ENCODE data around the gene ZNF613.
"Not testable (repeated sequence)": the region's sequence is repeated elsewhere in the genome, so short reads cannot be mapped to it uniquely, and the experiment has no call there.

Gene ZNF613

DNA sequence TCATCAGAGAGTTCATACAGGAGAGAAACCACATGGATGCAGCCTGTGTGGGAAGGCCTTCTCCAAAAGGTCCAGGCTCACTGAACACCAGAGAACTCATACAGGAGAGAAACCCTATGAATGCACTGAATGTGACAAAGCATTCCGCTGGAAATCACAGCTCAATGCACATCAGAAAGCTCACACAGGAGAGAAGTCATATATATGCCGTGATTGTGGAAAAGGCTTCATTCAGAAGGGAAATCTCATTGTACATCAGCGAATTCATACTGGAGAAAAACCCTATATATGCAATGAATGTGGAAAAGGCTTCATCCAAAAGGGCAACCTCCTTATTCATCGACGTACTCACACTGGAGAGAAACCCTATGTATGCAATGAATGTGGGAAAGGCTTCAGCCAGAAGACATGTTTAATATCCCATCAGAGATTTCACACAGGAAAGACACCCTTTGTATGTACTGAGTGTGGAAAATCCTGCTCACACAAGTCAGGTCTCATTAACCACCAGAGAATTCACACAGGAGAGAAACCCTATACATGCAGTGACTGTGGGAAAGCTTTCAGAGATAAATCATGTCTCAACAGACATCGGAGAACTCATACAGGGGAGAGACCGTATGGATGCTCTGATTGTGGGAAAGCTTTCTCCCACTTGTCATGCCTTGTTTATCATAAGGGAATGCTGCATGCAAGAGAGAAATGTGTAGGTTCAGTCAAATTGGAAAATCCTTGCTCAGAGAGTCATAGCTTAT is 17.7 kb downstream of the ZNF613 start:
- DNase-seq, result no peak

DNA sequence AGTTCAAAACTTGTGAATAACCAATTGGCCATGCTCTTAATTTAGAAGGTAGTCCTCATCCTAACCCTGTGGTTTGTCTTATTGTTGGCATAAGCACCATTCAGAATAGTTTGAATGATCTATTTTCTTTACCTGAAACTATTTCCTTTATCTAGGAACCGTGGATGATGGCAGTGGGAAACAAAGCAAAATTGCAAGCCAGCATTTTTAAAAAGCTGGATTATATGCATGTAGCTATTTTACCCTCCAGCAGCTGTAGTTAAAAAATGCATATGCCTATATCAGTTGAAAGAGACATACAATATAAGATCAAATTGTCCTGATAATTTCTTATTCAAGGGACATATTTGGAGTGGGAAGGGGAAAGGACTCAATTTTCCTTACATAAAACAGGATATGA is 19.3 kb downstream of the ZNF613 start:
- no peak for DNase-seq

DNA sequence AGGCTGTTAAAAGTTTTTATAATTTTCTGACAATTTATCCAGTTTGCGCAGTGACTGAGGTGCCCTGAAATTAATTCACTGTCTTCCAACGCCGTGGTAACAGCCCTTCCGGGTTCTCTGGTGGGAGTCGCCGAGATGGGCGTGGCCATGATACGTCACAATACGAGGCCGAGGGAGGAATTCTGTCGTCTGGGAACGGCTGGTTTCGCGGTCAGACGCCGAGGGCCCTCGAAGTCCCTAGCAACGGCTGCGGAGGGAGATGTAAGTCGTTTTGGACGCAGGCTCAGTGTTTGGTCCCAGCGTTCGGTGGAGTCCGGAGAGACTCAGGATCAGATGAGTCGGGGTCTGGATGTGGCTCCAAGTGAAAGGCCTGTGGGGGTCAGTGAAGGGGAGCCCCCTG is 21.7 kb downstream of the ZNF613 start:
- DNase-seq, result no peak

DNA sequence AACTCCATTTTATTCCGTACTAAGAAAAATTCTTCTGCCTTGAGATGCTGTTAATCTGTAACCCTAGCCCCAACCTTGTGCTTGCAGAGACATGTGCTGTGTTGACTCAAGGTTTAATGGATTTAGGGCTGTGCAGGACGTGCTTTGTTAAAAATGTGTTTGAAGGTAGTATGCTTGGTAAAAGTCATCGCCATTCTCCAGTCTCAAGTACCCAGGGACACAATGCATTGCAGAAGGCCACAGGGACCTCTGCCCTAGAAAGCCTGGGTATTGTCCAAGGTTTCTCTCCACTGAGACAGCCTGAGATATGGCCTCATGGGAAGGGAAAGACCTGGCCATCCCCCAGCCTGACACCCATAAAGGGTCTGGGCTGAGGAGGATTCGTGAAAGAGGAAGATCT is 30.6 kb downstream of the ZNF613 start:
- not testable (repeated sequence) for DNase-seq

DNA sequence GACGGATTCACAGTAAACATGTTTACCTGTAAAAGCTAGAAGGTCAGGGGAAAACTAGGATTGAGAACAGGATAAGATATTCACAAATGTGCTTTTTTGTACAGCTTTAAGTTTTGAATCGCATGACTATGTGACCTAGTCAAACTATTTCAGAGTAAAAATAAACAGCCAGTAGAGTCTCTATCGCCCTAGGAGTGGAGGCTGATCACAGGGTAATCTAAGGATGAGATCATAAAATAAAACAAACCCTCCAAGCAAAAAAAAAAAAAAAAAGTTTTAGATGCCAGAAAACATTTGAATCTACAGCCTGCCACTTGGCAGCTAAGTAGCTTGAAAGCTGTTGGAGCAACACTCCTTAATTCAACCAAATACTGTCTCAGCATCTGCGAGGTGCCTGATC is 32.5 kb downstream of the ZNF613 start:
- no peak for DNase-seq

DNA sequence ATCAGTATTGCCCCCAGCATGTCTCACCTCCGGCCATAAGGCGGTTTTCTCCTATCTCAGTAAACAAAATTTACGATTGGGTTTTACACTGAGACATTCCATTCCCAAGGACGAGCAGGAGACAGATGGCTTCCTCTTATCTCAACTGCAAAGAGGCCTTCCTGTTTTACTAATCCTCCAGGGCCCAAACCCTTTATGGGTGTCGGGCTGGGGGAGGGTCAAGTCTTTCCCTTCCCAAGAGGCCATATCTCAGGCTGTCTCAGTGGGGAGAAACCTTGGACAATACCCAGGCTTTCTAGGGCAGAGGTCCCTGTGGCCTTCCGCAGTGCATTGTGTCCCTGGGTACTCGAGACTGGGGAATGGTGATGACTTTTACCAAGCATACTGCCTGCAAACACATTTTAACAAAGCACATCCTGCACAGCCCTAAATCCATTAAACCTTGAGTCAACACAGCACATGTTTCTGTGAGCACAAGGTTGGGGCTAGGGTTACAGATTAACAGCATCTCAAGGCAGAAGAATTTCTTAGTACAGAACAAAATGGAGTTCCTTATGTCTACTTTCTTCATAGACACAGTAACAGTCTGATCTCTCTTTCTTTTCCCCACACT is 33.5 kb downstream of the ZNF613 start:
- DNase-seq, result not testable (repeated sequence)

DNA sequence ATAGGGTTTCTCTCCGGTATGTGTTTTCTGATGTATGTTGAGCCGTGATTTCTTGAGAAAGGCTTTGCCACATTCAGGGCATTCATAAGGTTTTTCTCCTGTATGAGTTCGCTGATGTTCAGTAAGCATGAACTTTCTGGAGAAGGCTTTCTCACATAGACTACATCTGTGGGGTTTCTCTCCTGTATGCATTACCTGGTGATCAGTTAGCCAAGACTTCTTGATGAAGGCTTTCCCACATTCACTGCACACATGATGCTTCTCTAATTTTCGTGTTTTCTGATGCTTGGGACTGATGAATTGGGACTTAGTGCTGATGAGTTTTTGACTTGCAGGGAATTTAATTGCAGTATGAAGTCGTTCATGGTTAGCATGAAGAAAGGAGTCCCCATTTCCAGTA is 38.3 kb downstream of the ZNF613 start:
- no peak for DNase-seq

DNA sequence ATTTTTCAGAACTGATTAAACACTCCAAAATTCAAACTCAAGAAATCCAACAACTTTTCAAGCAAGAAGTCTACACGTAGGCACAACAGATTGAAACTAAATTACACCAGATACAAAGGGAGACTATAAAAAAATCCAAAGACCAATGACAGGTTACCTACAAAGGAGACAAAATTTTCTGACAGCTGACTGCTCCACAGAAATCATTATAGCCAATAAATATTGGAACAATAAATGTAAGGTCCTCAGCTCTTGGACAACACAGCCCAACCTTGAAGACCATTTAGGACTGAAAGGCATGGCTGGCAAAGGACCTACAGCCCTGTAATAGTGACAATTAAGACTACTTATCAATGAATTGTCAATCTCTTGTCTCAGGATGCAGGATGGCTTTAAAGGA is 43.4 kb downstream of the ZNF613 start:
- no peak for DNase-seq

DNA sequence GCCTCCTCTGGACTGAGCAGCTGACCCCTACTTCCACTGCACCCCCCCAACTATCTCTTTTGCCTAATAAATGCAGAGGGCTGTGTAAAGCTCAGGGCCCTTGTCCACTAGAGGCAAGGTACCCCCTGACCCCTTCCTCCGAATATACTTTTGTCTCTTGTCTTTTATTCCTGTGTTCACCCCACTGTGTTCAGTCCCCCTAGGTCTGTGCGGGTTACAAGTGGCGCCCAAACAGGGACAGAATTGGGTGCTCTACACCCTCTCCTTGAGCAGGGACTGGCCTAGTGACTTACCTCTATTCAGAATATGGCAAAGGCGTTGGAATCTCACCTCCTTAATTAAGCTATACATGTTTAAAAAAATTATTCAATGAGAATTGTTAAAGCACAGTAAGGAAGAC is 44.4 kb downstream of the ZNF613 start:
- no peak for DNase-seq

DNA sequence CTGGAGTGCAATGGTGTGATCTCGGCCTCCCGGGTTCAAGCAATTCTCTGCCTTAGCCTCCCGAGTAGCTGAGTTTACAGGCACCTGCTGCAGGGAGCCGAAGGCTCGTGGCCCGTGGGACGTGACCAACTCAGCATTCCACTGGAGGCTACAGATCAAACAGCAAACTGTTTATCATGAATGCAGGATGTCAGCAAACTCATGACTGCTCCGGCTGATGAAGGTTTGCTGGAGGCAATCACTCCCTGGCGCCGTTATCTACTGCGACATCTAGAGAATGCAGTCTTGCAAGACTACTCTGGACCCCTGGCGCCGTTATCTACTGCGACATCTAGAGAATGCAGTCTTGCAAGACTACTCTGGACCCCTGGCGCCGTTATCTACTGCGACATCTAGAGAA is 48.5 kb downstream of the ZNF613 start:
- not testable (repeated sequence) for DNase-seq

DNA sequence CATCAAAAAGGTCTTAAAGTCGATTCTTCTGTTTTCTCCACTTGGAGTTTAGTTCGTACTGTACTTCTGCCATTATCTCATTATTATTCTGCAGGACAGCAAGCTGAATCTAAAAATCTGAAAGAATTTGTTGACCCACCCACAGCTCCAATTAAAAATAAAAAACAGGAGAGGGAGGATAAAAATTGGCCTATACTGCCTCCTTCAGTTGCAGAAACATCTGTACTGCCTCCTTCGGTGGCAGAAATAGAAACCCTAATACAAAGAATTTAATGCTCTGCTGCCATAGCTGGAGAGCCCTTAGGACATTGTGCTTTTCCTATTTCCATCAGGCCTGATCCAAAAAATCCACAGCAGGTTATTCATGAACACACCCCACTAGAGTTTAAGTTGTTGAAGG is 49.6 kb downstream of the ZNF613 start:
- DNase-seq, result no peak

DNA sequence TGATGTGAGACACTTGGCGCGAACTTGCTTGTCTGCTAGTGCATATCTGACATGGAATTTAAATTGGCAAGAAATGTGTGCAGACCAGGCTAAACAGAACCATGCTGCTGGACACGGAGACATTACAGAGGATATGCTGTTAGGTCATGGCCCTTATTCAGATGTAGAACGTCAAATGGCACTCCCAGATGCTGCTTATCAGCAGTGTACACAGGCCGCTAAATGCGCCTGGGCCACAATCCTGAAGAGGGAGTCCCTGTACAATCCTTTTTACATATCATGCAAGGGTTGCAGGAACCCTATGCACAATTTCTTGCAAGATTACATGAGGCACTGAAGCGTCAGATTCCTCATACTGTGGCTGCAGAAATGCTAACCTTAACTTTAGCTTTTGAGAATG is 50.1 kb downstream of the ZNF613 start:
- DNase-seq, result no peak

DNA sequence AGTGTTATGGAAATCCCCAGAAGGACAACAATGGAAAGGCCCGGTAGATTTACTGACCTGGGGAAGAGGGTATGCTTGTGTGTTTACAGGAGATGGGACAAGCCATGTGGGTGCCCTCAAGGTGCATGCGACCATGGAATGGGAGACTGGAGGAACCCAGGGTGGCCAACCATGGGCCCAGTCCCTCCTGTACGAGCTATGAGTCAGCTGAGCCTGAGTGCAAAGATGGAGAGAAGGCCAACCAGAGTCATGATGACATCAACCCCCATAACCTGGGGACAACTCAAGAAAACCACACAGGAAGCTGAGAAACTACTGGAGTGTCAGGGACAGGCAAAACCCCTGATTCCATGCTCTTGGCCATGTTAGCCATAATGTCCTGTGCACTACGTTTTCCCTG is 51.6 kb downstream of the ZNF613 start:
- no peak for DNase-seq

DNA sequence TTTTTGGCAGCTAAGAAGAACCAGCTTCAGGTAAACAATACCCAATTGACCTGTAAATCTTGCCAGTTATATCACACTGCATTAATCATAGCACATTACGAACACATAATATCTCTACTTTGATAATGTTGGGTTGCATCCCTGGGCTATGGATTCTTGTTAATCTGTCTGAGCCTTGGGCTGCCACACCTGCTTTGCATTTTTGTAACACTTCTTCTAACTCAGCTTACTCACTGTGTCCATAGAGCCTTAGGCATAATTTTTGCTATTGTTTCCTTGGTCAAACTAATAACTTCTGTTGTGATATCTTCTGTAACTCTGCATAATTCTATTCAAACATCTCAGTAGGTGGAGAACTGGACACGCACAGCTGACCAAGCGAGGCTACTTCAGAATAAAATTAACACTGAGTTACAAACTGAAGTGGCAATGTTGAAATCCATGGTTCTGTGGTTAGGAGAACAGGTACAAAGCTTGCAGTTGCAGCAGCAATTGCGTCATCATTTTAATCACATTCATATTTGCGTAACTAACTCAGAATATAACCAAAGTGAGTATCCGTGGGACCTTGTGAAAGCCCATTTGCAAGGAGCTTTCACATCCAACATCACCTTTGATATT is 53.0 kb downstream of the ZNF613 start:
- no peak for DNase-seq

DNA sequence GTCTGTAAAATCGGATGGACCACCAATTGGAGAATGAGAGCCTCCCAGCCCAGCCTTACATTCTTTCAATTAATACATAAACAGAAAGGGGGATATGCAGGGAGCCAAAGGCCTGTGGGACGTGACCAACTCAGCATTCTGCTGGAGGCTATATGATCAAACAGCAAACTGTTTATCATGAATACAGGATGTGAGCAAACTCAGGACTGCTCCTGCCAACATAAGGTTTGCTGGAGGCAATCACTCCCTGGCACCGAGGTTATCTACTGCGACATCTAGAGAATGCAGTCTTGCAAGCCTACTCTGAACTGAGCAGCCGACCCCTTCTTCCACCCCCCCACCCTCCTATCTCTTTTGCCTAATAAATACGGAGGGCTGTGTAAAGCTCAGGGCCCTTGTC is 53.7 kb downstream of the ZNF613 start:
- not testable (repeated sequence) for DNase-seq

DNA sequence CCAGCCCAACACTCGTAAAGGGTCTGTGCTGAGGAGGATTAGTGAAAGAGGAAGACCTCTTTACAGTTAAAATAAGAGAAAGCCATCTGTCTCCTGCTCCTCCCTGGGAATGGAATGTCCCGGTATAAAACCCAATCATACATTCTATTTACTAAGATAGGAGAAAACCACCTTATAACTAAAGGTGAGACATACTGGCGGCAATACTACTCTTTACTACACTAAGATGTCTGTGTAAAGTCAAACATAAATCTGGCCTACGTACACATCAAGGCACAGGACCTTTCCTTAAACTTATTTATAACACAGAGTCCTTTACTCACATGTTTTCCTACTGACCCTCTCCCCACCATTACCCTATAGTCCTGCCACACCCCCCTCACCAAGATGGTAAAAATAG is 56.1 kb downstream of the ZNF613 start:
- no peak for DNase-seq

DNA sequence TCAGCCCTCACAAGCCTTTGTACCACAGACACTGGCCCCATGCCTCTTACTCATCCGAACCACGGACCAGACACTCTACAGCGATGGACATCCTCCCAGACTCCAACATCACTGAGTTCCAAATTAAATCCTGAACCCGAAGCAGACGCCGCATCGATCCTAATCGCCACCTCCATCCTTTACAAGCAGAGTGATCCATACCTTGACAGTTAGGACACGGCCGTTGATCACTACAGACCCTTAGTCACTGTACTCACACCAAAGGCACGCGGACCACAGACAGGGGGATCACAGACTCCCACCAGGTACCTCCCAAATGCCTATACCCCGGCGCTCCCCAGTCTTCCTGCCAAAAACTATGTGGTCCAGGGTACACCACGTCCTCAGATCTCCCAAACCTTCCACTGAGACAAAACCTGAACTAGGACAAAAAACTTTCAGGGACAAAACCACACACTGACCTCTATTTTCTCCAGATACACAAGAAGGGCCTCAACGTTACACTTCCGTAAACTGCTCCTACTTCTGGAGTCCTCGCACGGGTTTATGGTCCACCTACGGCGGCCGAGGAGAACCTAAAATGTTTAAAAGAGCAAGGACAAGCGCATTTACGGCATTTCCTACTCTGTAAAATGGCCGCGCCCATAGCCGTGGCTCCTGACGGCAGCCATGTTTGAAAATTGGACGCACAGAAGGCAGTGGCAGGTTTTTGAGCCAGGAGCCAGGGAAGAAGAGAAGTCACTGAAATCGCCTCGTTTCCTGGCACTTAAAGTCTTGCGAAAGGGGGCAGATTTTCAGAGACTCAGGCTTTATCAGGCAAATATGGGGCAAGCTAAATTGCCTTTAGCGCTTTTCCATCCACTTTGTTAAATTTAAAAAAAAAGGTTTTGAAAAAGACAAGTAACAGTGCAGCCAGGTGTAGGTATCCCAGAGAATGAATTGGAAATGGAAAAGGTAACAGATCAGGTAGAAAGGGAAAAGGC is 59.3 kb downstream of the ZNF613 start, which contains the start of gene ZNF350:
TSS of gene ZNF350 (minus strand) at position 532 of the 983 bp plus-strand sequence. CDS start 12,480 bp downstream, outside the sequence.
- peak; percentile 92 for DNase-seq

DNA sequence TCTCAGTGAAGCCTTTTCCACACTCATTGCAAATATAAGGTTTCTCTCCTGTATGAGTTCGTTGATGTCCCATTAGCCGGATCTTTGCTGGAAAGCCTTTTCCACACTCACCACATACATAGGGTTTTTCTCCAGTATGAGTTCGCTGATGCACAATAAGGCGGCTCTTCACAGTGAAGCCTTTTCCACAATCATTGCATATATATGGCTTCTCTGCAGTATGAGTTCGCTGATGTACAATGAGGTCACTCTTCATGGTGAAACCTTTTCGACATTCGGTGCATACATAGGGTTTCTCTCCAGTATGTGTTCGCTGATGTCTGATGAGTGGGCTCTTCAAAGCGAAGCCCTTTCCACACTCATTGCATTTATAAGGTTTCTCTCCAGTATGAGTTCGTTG is 66.2 kb downstream of the ZNF613 start:
- no peak for DNase-seq

DNA sequence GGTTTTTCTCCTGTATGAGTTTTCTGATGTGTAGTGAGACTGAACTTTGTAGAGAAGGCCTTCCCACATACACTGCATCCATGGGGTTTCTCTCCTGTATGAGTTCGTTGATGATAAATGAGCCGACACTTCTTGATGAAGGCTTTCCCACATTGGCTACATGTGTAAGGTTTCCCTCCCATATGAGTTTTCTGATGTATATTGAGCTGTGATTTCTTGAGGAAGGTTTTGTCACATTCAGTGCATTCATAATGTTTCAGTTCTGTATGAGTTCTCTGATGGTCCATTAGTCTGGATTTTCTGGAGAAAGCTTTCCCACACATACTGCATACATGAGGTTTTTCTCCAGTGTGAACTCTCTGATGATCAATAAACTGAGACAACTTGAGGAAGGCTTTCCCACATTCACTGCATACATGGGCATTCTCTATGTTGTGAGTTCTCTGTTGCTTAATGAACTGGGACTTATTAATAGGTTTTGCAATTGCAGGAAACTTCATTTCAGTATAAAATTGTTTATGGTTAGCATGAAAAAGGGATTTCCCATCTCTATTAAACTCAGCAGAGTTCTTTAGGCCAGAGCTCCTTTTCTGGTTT is 66.9 kb downstream of the ZNF613 start:
- no peak for DNase-seq
